IPS-15b (cell line): Measurements from ENCODE around the gene RASIP1.
A peak's percentile ranks its signal among the peaks of the same experiment; 100 is the strongest.

Experiments used
- H3K27me3 ChIP-seq: one replicate; pipeline ENCODE4 v1.6.1; 2013; ENCODE audit warnings: low read length; ENCODE audit not compliant: control insufficient read depth, insufficient read depth
- H3K36me3 ChIP-seq: one replicate; pipeline ENCODE4 v1.6.1; 2013; ENCODE audit warnings: low read length; ENCODE audit not compliant: control insufficient read depth, insufficient read depth
- H3K4me1 ChIP-seq: one replicate; pipeline ENCODE4 v1.6.1; 2013; ENCODE audit warnings: mild to moderate bottlenecking, low read length; ENCODE audit not compliant: control insufficient read depth, insufficient read depth
- H3K4me3 ChIP-seq: one replicate; pipeline ENCODE4 v1.5.1; 2013; ENCODE audit warnings: low read depth, low read length
- H3K9ac ChIP-seq: one replicate; pipeline ENCODE4 v1.6.1; 2013; ENCODE audit warnings: low read depth, mild to moderate bottlenecking, low read length
- H3K9me3 ChIP-seq: one replicate; pipeline ENCODE4 v1.6.1; 2013; ENCODE audit warnings: mild to moderate bottlenecking, low read length; ENCODE audit not compliant: control insufficient read depth, insufficient read depth

The RASIP1 gene

DNA sequence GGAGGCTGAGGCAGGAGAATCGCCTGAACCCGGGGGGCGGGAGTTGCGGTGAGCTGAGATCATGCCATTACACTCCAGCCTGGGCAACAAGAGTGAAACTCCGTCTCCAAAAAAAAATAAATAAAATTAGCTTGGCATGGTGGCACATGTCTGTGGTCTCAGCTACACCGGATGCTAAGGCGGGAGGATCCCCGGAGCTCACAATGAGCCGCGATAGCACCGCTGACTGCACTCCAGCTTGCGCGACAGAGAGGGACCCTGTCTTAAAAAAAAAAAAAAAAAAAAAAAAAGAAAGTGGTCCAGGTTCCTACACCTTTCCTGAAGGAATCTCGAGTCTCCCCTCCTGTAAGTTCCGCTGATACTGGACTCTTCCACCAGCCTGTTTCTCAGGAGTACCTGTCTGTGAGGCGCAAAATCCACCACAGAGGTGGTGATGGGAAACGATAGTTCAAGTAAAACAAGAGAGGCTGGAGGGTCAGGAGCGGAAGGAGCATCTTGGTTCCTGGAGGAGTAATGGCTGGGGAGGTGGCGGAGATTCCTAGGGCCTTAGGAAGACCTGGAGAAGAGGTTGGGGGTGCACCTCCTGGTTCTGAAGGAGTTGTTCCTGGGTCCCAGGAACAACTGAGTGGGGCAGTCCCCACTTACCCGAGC is 11.6 kb upstream of the RASIP1 start:
- peak overlapping the region; percentile 92 for H3K4me3 ChIP-seq
- H3K9ac ChIP-seq = peak overlapping the region; percentile 70

DNA sequence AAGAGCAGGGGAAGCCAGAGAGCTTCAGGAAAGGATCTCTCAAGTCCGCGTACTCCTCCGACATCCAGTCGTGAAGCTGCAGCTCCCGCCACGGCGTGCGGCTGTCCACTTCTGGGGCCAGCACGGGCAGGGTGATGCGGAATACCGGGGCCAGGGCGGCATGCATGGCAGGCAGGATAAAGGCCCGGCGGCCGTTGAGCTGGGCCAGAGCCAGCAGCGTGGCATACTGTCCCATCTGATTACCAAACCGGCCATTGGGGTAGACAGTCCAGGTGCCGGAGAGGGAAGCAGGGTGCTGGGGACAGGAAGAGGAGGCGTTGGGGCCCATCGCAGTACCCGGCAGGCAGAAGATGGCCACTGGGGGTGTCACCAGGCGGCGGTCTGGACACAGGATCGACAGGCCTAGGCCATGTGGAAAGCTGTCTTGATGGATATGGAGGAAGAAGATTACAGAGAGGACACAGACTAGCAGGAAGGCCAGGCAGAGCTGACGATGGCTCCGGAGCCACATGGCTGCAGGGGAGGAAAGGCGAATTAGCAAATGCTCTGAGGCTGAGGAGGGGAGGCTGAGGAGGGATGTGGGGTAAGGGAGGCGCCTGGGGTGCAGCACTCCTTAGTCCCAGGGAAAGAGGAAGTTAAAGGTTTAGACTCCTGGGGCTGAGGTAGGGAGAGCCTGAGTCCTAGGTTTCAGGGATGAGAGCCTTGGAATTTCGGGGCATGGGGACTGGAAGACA is 10.5 kb upstream of the RASIP1 start:
- H3K9ac ChIP-seq = no peak overlapping the region
- H3K36me3 ChIP-seq = peaks cover 18% of the 10 kb centered on the region
- H3K9me3 ChIP-seq = no peaks in the 10 kb centered on the region
- H3K4me1 ChIP-seq = peaks cover 10% of the 10 kb centered on the region
- no peak overlapping the region for H3K4me3 ChIP-seq
- H3K27me3 ChIP-seq = no peaks in the 10 kb centered on the region

More for the DNA sequence above, 11.6 kb upstream of the RASIP1 start:
- peaks cover 8% of the 10 kb centered on the region for H3K4me1 ChIP-seq
- H3K36me3 ChIP-seq = peaks cover 18% of the 10 kb centered on the region
- no peaks in the 10 kb centered on the region for H3K9me3 ChIP-seq
- no peaks in the 10 kb centered on the region for H3K27me3 ChIP-seq

- Histone ChIP-seq H3K4me1 (peaks cover 9% of the 10 kb centered on the region), H3K36me3 (peaks cover 18% of the 10 kb centered on the region), H3K9ac (no peak overlapping the region), H3K27me3 (no peaks in the 10 kb centered on the region), H3K4me3 (no peak overlapping the region), H3K9me3 (no peaks in the 10 kb centered on the region)
Measured at GRCh38 chr19:48750351-48750750, 9.9 kb upstream of the RASIP1 start.

DNA sequence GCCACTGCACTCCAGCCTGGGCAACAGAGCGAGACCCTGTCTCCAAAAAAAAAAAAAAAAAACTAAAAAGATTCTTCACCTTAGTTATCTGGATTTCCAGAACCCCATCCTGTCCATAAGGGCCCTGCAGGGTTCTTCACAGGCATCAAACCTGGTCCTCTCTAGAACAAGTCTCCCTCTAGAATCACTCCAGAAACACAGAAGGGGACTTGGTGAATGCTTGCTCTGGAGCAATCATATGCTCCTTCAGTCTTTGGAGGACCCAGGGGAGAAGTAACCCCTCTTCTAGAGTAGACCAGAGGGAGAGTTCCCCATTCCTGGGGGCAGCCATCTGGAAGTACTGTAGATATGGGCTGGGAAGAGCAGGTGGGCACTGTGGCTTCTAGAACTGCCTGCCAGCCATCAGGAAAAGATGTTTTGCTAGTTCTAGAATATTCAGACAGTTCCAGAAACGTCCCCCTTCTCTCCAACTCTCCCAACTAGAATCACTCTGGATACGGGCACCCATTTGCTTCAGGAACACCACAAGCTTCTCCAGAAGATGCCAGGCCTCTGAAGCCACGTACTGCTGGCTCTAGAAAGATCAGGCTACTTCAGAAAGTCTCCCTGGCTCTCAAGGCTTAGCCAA is 9.3 kb upstream of the RASIP1 start:
- Histone ChIP-seq H3K4me1 (peaks cover 9% of the 10 kb centered on the region), H3K27me3 (no peaks in the 10 kb centered on the region), H3K9ac (no peak overlapping the region), H3K9me3 (no peaks in the 10 kb centered on the region), H3K4me3 (no peak overlapping the region), H3K36me3 (peaks cover 18% of the 10 kb centered on the region)

- Histone ChIP-seq H3K9ac (peak within 1 kb of the TSS; percentile 6), H3K4me3 (peak within 1 kb of the TSS; percentile 55), H3K36me3 (peaks cover 16% of the 10 kb centered on the region), H3K27me3 (no peaks in the 10 kb centered on the region), H3K4me1 (peaks cover 9% of the 10 kb centered on the region), H3K9me3 (no peaks in the 10 kb centered on the region)
Measured at GRCh38 chr19:48746738-48747575, 6.5 kb upstream of the RASIP1 start, which contains the start of gene IZUMO1. Gene IZUMO1 (minus strand): TSS chr19:48746909. CDS start chr19:48745859, 1,050 bp downstream.

DNA sequence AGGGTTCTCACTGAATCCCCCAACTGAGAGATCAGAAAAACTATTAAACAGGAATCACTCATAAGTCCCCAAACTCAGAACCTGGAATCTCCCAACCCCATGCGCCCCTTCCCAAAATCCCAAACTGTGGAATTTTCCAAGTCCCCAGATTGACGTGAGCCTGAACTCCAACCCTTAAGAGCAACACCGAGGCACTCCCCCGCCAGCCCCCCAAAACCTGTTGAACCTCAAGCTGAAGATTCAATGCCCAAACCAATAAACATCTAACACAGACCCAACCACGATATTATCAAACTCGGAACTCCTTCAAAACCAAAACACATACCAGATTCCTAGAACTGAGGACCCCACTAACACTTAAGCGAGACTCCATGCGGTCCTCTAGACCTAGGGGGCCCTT is 5.7 kb upstream of the RASIP1 start:
- peaks cover 15% of the 10 kb centered on the region for H3K36me3 ChIP-seq
- H3K9me3 ChIP-seq = no peaks in the 10 kb centered on the region
- H3K4me3 ChIP-seq = peak overlapping the region; percentile 55
- peaks cover 6% of the 10 kb centered on the region for H3K4me1 ChIP-seq
- no peaks in the 10 kb centered on the region for H3K27me3 ChIP-seq
- no peak overlapping the region for H3K9ac ChIP-seq

DNA sequence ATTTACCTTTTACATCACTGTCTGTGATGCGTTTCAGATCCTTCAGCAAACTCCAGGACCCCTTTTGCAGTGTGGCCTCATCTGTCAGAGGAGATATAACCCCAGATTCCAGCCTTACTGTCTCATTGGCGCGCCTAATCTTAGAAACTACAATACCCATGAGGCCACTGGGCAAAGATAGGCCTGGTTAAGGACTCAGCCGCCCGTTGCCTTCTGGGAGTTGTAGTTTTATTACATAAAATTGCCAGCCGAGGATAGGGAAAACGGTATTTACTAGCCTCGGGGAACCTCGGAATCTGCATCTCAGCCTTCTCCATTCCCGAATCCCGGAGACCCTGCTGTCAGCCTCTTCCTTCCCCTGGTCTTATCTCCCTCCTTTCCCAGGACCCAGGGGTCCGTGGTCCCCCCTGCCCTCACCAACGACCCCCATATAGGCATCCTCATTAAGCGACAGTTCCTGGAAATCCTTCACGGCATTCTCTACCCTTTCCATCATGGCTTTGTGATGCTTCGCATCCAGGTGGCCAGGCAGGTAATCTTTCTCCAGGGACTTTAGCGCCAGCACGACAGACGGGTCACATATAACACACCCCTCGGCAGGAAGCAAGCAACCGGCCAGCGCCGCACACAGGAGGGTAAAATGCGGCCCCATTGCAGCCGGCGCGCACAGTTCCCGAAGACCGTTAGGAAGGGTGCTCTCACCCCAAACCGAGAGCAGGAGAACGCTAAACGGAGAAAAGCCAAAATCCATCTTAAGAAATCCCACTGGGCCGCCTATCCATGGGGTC is 5.0 kb upstream of the RASIP1 start:
- Histone ChIP-seq H3K27me3 (peaks cover 5% of the 10 kb centered on the region), H3K36me3 (peaks cover 8% of the 10 kb centered on the region), H3K4me1 (peaks cover 9% of the 10 kb centered on the region), H3K4me3 (peak overlapping the region; percentile 9), H3K9ac (no peak overlapping the region), H3K9me3 (no peaks in the 10 kb centered on the region)

DNA sequence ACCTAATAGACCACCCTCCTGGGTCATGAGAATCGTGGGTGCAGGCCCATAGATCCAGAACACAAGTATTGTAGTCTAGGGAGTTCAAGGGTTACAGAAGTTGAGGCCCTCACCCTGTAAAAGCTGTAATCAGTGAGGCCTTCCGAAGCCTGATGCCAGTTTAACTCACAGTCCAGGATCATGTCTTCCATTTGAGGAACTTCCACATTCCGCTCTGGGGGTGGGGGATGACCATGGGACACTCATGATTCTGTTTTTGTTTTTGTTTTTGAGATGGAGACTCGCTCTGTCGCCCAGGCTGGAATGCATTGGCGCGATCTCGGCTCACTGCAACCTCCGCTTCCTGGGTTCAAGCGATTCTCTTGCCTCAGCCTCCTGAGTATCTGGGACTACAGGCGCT is 1.7 kb upstream of the RASIP1 start:
- H3K36me3 ChIP-seq = no peaks in the 10 kb centered on the region
- H3K9me3 ChIP-seq = no peaks in the 10 kb centered on the region
- peaks cover 12% of the 10 kb centered on the region for H3K4me1 ChIP-seq
- H3K27me3 ChIP-seq = peaks cover 19% of the 10 kb centered on the region
- H3K4me3 ChIP-seq = peak overlapping the region; percentile 24
- no peak overlapping the region for H3K9ac ChIP-seq

DNA sequence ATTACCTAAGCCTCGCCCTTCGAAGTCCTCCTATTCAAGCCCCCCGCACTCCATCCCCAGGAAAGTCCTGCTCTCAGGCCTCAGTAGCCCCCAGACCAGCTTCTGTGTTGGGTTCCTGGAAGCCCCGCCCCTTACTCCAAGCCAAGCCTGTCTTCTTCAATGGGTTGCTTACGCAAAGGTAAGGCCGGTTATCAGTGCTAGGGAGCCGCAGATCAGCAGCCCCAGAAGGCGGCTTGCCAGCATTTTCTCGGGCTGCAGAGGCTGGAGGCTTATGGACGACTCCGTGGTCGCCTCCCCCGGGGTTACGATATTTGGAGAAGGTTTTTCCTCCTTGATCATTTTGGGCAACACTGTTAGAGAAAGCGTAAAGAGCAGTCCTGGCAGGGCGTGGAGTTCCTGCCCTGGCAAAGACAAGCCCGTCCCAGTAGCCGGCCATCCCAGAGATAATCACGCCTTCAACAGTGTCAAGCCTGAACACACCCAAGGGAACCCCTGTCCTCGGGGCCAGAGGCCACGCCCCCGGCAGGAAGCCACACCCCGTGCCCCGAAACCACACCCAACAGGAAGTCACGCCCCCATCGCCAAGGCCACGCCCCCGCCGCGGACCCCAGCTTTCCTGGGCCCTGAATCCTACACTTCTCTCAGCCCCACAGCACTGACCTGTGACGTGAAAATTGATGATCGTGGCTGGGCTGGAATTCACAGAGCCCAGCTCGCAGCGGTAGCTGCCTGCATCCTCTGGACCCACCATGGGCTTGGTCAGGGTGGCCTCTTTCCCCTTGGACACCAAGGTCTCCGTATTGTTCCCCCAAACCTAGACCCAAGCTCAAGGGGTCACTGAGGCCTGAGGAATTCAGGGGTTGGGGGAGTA is 954 bp upstream of the RASIP1 start:
- H3K9ac ChIP-seq = no peak overlapping the region
- H3K27me3 ChIP-seq = peaks cover 19% of the 10 kb centered on the region
- no peaks in the 10 kb centered on the region for H3K36me3 ChIP-seq
- peak overlapping the region; percentile 48 for H3K4me3 ChIP-seq
- H3K4me1 ChIP-seq = peaks cover 11% of the 10 kb centered on the region
- H3K9me3 ChIP-seq = no peaks in the 10 kb centered on the region

GRCh38 chr19:48739404-48740163 is 826 bp downstream of the RASIP1 start:
- H3K36me3 ChIP-seq = no peaks in the 10 kb centered on the region
- peak overlapping the region; percentile 48 for H3K4me3 ChIP-seq
- H3K4me1 ChIP-seq = peaks cover 7% of the 10 kb centered on the region
- H3K27me3 ChIP-seq = peaks cover 19% of the 10 kb centered on the region
- H3K9me3 ChIP-seq = no peaks in the 10 kb centered on the region
- no peak overlapping the region for H3K9ac ChIP-seq
